ENCODE results near the gene PGAP2.
A peak's percentile ranks its signal among the peaks of the same experiment; 100 is the strongest.

DNA sequence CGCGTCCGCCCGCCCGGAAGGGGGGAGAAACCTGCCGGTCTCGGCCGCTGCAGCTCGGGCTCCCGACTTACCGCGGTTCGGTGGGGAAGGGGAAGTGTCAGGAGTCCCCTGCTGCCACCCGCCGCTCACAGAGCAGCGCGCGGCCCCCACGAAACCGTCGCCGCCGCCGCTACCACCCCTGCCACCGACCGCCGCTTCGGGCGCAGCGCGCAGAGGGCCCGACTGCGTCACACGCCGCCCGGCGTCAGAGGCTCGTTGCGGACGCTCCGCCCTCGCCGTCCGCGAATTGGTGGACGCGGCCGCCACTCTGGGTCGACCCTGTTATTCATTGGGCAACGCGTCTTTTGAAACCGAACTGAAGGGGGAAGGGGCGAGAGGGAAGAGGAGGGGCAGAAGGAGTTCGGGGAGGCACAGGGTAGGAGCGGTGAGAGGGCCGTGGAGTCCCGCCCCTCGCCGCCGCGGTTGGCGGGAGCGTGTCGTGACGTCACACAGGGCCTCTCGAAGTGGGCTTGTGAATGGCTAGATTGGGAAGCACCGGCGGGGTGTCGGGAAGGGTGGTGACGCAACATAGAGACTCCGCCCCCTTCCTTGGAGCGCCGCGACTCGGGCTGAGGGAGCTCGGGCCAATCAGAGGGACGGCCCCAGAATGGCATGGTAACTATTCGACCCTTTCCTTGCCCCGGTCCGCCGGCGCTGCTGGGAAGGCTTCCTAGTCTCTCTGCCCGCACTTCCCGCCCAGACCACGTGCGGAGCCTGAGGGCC, 10.8 kb upstream of the PGAP2 start, which contains the start of gene NUP98:
- TF ChIP-seq, protein P1, sequence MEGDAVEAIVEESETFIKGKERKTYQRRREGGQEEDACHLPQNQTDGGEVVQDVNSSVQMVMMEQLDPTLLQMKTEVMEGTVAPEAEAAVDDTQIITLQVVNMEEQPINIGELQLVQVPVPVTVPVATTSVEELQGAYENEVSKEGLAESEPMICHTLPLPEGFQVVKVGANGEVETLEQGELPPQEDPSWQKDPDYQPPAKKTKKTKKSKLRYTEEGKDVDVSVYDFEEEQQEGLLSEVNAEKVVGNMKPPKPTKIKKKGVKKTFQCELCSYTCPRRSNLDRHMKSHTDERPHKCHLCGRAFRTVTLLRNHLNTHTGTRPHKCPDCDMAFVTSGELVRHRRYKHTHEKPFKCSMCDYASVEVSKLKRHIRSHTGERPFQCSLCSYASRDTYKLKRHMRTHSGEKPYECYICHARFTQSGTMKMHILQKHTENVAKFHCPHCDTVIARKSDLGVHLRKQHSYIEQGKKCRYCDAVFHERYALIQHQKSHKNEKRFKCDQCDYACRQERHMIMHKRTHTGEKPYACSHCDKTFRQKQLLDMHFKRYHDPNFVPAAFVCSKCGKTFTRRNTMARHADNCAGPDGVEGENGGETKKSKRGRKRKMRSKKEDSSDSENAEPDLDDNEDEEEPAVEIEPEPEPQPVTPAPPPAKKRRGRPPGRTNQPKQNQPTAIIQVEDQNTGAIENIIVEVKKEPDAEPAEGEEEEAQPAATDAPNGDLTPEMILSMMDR (IDR thresholded peaks at IDR 0.05), result peak in 2 of 6 experiments; percentile 8 to 31
- peak; percentile 98 to 99 for TF ChIP-seq POLR2A (IDR thresholded peaks at IDR 0.05)
